ENCODE measurements around the gene AP5Z1. TPM values are rescaled to one million over a fixed set of nuclear protein-coding genes. Genes with fewer than 3 reads are reported as not detected.

The AP5Z1 gene
- polyA plus RNA-seq, 1 donor: 33.4 TPM

- H3K27ac ChIP-seq (ENCODE audit: low read length): no peak overlapping the region
- H3K36me3 ChIP-seq (ENCODE audit: control insufficient read depth, insufficient read depth, low read length): peaks cover 19% of the 10 kb centered on the region
- no peaks in the 10 kb centered on the region for H3K9me3 ChIP-seq (ENCODE audit: control insufficient read depth, low read depth, low read length)
- DNase-seq: no peak
- H3K27me3 ChIP-seq (ENCODE audit: control insufficient read depth, insufficient read depth, low read length): no peaks in the 10 kb centered on the region
- peaks cover 7% of the 10 kb centered on the region for H3K4me1 ChIP-seq (ENCODE audit: control insufficient read depth, insufficient read depth, low read length)
- no CpG with 5 or more reads among the region's 15 CpGs for WGBS (ENCODE audit: insufficient coverage, low lambda C conversion rate)
- no peak overlapping the region for H3K4me3 ChIP-seq (ENCODE audit: low read length)
These were observed 41.4 kb upstream of the AP5Z1 start for GRCh38 chr7:4733936-4734528.

- no peaks in the 10 kb centered on the region for H3K27me3 ChIP-seq (ENCODE audit: control insufficient read depth, insufficient read depth, low read length)
- peaks cover 19% of the 10 kb centered on the region for H3K36me3 ChIP-seq (ENCODE audit: control insufficient read depth, insufficient read depth, low read length)
- WGBS (ENCODE audit: insufficient coverage, low lambda C conversion rate): no CpG with 5 or more reads among the region's 23 CpGs
- no peak overlapping the region for H3K27ac ChIP-seq (ENCODE audit: low read length)
- peaks cover 14% of the 10 kb centered on the region for H3K4me1 ChIP-seq (ENCODE audit: control insufficient read depth, insufficient read depth, low read length)
- DNase-seq: no peak
- no peak overlapping the region for H3K4me3 ChIP-seq (ENCODE audit: low read length)
- no peaks in the 10 kb centered on the region for H3K9me3 ChIP-seq (ENCODE audit: control insufficient read depth, low read depth, low read length)
These were observed 40.7 kb upstream of the AP5Z1 start for GRCh38 chr7:4734587-4735345.

- H3K9me3 ChIP-seq (ENCODE audit: control insufficient read depth, low read depth, low read length): no peaks in the 10 kb centered on the region
- DNase-seq: no peak
- peaks cover 26% of the 10 kb centered on the region for H3K36me3 ChIP-seq (ENCODE audit: control insufficient read depth, insufficient read depth, low read length)
- H3K4me1 ChIP-seq (ENCODE audit: control insufficient read depth, insufficient read depth, low read length): peaks cover 20% of the 10 kb centered on the region
- H3K4me3 ChIP-seq (ENCODE audit: low read length): no peak overlapping the region
- no peak overlapping the region for H3K27ac ChIP-seq (ENCODE audit: low read length)
- H3K27me3 ChIP-seq (ENCODE audit: control insufficient read depth, insufficient read depth, low read length): no peaks in the 10 kb centered on the region
- 100% methylated on average over 1 of the region's 15 CpGs for WGBS (ENCODE audit: insufficient coverage, low lambda C conversion rate)
These were observed 38.1 kb upstream of the AP5Z1 start for GRCh38 chr7:4737300-4737699.

GRCh38 chr7:4738711-4739527 lies 36.5 kb upstream of the AP5Z1 start:
- peak in 1 of 2 donors; percentile 63 for DNase-seq
- peak overlapping the region; percentile 4 for H3K27ac ChIP-seq (ENCODE audit: low read length)
- peaks cover 2% of the 10 kb centered on the region for H3K9me3 ChIP-seq (ENCODE audit: control insufficient read depth, low read depth, low read length)
- H3K4me1 ChIP-seq (ENCODE audit: control insufficient read depth, insufficient read depth, low read length): peaks cover 27% of the 10 kb centered on the region
- H3K36me3 ChIP-seq (ENCODE audit: control insufficient read depth, insufficient read depth, low read length): peaks cover 29% of the 10 kb centered on the region
- no peaks in the 10 kb centered on the region for H3K27me3 ChIP-seq (ENCODE audit: control insufficient read depth, insufficient read depth, low read length)
- WGBS (ENCODE audit: insufficient coverage, low lambda C conversion rate): 11% methylated on average over 6 of the region's 23 CpGs
- H3K4me3 ChIP-seq (ENCODE audit: low read length): no peak overlapping the region

- Histone ChIP-seq H3K4me3 (ENCODE audit: low read length) (no peak overlapping the region), H3K9me3 (ENCODE audit: control insufficient read depth, low read depth, low read length) (peaks cover 2% of the 10 kb centered on the region), H3K36me3 (ENCODE audit: control insufficient read depth, insufficient read depth, low read length) (peaks cover 29% of the 10 kb centered on the region), H3K27ac (ENCODE audit: low read length) (peak overlapping the region; percentile 4), H3K27me3 (ENCODE audit: control insufficient read depth, insufficient read depth, low read length) (no peaks in the 10 kb centered on the region), H3K4me1 (ENCODE audit: control insufficient read depth, insufficient read depth, low read length) (peaks cover 34% of the 10 kb centered on the region)
- WGBS (ENCODE audit: insufficient coverage, low lambda C conversion rate): no CpG with 5 or more reads among the region's 16 CpGs
- DNase-seq: no peak
These were observed 35.9 kb upstream of the AP5Z1 start for GRCh38 chr7:4739528-4739992.

- H3K4me1 ChIP-seq (ENCODE audit: control insufficient read depth, insufficient read depth, low read length): peaks cover 44% of the 10 kb centered on the region
- H3K27ac ChIP-seq (ENCODE audit: low read length): no peak overlapping the region
- H3K27me3 ChIP-seq (ENCODE audit: control insufficient read depth, insufficient read depth, low read length): no peaks in the 10 kb centered on the region
- WGBS (ENCODE audit: insufficient coverage, low lambda C conversion rate): 100% methylated on average over 1 of the region's 22 CpGs
- H3K9me3 ChIP-seq (ENCODE audit: control insufficient read depth, low read depth, low read length): peaks cover 2% of the 10 kb centered on the region
- DNase-seq: no peak
- no peak overlapping the region for H3K4me3 ChIP-seq (ENCODE audit: low read length)
- peaks cover 29% of the 10 kb centered on the region for H3K36me3 ChIP-seq (ENCODE audit: control insufficient read depth, insufficient read depth, low read length)
These were observed 34.6 kb upstream of the AP5Z1 start for GRCh38 chr7:4740796-4741195.

GRCh38 chr7:4742051-4742573 lies 33.3 kb upstream of the AP5Z1 start:
- no peak overlapping the region for H3K4me3 ChIP-seq (ENCODE audit: low read length)
- WGBS (ENCODE audit: insufficient coverage, low lambda C conversion rate): 100% methylated on average over 3 of the region's 23 CpGs
- no peaks in the 10 kb centered on the region for H3K27me3 ChIP-seq (ENCODE audit: control insufficient read depth, insufficient read depth, low read length)
- peak overlapping the region; percentile 6 for H3K27ac ChIP-seq (ENCODE audit: low read length)
- peak in 1 of 2 donors; percentile 51 for DNase-seq
- peaks cover 54% of the 10 kb centered on the region for H3K4me1 ChIP-seq (ENCODE audit: control insufficient read depth, insufficient read depth, low read length)
- peaks cover 33% of the 10 kb centered on the region for H3K36me3 ChIP-seq (ENCODE audit: control insufficient read depth, insufficient read depth, low read length)
- peaks cover 2% of the 10 kb centered on the region for H3K9me3 ChIP-seq (ENCODE audit: control insufficient read depth, low read depth, low read length)

- Histone ChIP-seq H3K4me3 (ENCODE audit: low read length) (no peak overlapping the region), H3K9me3 (ENCODE audit: control insufficient read depth, low read depth, low read length) (peaks cover 2% of the 10 kb centered on the region), H3K27ac (ENCODE audit: low read length) (no peak overlapping the region), H3K4me1 (ENCODE audit: control insufficient read depth, insufficient read depth, low read length) (peaks cover 61% of the 10 kb centered on the region), H3K27me3 (ENCODE audit: control insufficient read depth, insufficient read depth, low read length) (no peaks in the 10 kb centered on the region), H3K36me3 (ENCODE audit: control insufficient read depth, insufficient read depth, low read length) (peaks cover 30% of the 10 kb centered on the region)
- WGBS (ENCODE audit: insufficient coverage, low lambda C conversion rate): no CpG with 5 or more reads among the region's 10 CpGs
- DNase-seq: no peak
These were observed 32.6 kb upstream of the AP5Z1 start for GRCh38 chr7:4742852-4743251.

GRCh38 chr7:4744391-4745264 lies 30.8 kb upstream of the AP5Z1 start:
- no CpG with 5 or more reads among the region's 31 CpGs for WGBS (ENCODE audit: insufficient coverage, low lambda C conversion rate)
- Histone ChIP-seq H3K4me3 (ENCODE audit: low read length) (peak overlapping the region; percentile 10), H3K9me3 (ENCODE audit: control insufficient read depth, low read depth, low read length) (peaks cover 2% of the 10 kb centered on the region), H3K27me3 (ENCODE audit: control insufficient read depth, insufficient read depth, low read length) (no peaks in the 10 kb centered on the region), H3K36me3 (ENCODE audit: control insufficient read depth, insufficient read depth, low read length) (peaks cover 44% of the 10 kb centered on the region), H3K4me1 (ENCODE audit: control insufficient read depth, insufficient read depth, low read length) (peaks cover 59% of the 10 kb centered on the region), H3K27ac (ENCODE audit: low read length) (peak overlapping the region; percentile 94)
- peak; percentile 88 to 96 for DNase-seq

Measured in large intestine (tissue), 3 donors.